ENCODE results near the gene ZNF536.
"Not testable (repeated sequence)": the region's sequence is repeated elsewhere in the genome, so short reads cannot be mapped to it uniquely, and the experiment has no call there.

Gene ZNF536

DNA sequence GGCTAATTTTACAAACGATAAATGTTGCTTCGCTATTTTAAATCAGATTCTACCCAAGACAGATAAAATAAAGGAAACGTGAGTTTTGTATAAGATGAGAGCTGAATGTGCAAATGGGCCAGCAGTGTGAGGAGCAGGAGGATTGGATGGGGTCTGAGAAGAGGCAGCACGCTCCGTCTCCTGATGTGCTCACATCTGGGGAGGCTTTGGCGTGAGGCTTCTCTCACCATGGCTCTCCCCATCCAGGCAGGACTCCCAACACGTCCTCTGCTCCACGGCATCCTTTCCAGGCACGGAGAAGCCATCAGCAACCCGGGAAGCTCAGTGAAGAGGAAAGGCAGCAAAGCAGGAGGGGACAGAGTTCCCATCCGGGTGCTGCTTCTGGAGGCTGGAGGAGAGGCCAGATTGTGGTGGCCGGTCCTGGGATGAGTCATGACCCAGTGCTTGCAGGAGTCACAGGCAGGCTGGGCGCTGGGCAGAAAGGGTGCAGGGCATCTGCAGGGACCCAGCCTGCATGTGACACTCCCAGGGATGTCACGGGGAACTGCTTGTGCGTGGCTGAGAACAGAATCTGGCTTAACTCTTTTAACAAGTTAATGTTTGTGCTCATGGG is 47.5 kb downstream of the ZNF536 start:
- no peak for DNase-seq (ENCODE audit: low spot score)

DNA sequence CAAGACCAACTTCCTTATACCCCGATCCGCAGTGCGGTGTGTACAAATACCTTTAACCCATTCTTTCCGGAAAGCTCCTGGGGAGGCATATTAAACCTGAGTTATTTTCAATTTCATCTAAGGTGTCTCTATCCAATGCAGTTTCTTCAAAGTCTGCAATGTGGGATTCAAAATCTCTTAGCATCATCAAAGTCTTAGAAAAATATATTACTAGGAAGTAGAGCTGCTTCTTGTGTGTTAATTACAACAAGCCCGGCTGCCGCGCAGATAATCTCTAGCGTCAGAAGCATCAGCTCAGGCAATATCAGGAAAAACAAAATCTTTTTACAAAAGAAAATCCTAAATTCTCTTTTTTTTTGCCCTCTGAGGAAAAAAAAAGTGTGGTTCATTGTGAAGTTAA is 48.1 kb downstream of the ZNF536 start:
- DNase-seq (ENCODE audit: low spot score): no peak

DNA sequence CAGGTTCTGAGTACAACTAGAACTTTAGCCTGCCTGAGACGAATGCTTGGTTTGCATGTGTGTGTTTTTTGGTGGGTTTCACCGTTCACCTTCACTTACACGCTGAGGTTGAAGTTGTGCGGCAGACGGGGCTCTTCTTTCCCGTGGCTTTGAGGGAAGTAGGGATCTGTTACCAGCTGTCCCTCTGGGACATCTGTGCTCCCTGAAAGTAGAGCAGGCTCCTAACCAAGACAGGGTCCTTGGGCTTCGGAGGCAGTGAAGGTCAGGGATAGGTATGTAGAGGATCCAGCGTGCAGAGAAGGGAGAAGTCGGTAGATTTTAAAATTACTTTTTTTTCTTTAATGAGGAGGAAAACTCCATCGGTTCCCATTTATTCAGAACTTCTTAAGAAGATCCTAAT is 48.7 kb downstream of the ZNF536 start:
- no peak for DNase-seq (ENCODE audit: low spot score)

DNA sequence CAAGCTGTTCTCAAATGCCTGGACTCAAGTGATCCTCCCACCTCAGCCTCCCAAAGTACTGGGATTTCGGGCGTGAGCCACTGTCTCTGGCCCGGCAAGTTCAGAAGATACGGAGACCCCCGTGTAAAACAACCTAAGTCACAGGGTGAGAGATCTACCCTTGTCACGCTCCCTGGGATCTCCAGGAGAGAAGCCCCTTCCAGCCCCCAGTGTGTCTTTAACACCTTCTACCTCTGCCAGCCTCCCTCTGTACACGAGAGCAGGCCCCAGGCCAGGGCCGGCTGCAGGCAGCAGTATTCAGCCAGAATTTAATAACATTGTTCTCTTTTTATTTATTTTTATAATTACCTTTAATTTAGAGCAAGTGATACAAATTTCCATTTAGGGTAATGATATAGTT is 49.4 kb downstream of the ZNF536 start:
- no peak for DNase-seq (ENCODE audit: low spot score)

DNA sequence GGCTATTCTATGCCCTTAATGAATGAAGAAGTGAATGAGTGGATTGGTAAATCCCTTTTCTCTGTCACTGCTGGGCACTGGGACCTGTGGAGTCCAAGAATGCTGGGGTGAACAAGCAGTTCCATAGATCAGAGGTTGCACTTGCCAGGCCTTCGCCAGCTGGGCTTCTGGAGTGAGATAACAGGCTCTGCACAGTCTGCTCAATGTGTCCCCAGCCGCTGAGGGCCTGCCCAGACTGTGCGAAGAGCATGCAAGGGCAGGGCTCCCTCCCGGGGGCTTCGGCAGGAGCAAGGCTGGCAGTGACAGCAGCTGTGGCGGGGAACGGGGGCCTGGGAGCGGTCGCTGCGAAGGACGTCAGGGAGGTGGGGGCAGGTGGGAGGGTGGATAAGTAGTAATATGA is 51.3 kb downstream of the ZNF536 start:
- DNase-seq (ENCODE audit: low spot score): no peak

DNA sequence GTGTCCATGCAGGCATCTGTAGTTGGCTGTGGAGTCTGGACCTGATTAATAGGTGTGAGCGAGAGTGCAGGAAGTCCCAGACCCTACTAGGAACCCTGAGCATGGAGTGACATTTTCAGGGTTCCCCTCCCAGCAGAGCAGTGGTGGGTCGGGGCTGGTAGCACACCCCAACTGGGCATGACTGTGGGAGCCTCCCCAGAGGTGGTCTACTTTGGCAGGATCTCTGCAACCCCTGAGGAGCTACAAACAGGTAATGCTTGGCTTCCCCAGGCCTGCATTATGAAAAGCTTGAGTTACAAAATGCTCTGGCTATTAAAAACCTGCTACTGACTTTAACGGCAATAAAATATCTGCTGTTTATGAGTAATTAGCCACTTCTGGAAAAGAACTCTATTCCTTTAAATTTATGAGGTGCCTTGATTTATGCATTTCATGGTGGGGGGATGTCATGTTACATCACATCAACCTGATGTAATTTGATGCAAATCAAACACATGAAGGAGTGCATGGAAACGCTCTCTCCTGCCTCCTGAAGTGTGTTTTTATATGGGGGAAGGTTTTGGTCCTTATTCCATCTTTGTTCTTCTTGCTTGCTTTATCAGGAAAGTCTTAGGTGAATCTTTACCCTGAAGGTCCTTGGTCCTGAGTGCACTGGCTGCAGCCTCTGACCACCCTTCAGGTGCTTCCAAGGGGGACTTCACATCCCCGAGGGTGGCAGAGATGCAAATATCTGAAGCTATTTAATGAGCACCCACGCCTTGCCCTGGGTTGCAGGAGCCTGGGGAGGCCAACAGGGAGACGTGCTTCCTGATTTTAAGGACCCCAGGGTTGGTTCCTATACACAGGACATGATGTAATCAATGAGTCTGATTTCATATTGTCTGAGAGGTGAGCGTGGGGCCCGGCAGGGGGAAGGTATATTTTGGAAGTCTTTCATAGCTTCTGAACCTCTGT is 54.0 kb downstream of the ZNF536 start:
- DNase-seq (ENCODE audit: low spot score): no peak

DNA sequence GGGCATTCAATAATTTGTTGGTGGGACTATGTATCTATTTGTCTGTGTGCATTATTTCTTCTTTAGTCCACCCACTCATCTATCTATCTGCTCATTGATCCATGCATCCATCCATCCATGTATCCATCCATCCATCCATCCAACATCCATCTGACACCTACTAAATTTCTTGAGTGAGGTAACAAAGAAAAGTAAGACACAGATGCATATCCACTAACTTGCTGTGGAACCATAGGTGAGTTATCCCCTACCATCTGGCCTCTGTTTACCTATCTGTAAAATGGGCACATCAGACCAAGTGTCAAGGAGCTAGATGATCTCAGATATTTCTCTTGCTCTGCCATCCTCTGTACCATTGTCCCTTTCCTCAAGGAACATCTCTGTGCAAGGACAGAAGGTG is 54.7 kb downstream of the ZNF536 start:
- no peak for DNase-seq (ENCODE audit: low spot score)

DNA sequence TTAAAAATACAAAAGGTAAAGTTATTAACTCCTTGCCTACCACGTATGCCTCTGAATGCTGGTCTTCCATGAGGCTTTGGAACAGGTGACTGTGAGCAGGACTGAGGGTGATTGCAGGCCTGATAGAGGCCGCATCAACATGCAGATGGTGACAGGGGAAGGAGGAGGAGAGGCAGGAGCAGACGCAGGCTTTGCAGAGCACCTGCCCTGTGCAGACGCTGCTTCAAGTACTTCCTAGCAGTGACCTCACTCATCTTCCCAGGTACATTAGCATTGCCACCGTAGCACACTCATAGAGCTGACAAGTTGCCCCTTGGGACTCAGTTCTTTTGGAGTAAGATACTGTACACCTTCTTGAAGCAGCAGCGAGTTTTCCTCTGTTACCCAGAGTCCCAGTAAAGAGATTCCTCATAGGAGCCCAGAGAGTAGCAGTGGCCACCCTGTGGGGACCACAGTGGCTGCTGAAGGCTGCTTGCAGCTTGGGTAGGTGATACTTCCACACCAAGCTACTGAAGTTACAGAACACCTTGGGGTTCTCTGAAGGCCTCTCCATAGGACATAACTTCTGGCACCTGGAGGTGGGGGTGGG is 56.0 kb downstream of the ZNF536 start:
- DNase-seq (ENCODE audit: low spot score): no peak

DNA sequence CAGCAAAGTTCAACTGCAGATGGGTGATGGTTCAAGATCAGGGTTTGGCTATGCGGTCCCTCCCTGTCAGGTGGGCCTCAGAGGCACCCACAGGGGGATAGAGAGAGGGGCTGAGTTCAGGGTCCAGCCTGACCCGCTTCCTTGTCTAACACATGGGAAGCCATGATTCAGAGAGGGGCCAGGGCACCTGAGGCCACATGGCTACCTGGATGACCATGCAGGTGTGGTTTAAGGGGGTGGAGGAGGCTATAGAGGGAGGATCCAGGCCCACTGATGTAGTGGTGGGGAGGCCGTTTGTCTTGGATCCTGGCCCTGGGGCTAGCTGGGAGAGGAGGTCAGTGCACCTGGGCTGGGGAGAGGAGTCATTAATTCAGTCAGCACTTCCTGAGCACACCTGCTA is 56.7 kb downstream of the ZNF536 start:
- no peak for DNase-seq (ENCODE audit: low spot score)

DNA sequence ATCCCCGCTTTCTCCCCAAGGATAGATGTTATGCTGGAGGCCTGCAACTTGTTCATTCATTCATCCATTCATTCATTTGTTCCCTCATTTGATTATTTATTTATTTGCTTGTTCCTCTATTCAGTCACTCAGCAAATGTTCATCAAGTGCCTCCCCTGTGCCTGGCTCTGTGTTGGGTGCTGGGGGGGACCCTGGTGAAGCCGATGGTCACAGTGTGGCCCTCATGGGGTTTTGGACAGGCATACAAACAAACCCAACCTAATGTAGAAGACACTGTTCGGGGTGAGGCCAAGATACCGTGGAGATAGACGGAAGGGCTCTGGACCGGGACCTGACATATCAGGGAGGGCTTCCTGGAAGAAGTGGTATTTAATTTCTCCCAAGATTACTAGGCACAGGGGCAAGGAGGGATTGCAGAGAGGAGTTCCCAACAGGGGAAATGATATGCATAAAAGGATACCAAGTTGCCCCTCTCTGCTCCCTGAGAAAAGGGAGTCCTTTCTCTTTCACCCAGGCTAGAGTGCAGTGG is 58.1 kb downstream of the ZNF536 start:
- no peak for DNase-seq (ENCODE audit: low spot score)

DNA sequence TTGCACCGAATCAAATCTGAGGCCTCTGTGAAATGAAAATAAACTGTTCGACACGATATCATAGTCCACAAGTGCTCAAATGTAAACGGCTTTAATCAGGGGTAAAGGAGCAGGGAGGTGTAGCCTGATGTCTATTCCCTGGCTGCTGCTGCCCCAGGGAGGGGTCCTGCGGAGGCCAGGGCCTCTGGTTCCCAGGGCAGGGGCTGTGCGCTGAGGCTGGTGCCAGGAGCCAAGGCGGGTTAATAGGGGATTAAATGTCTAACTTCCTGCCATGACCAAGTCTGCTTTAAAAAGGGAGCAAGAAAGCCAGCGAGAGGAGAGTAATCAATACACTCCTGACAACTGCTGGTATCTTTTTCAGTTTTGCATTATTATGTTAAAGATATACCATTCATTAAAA is 59.4 kb downstream of the ZNF536 start:
- no peak for DNase-seq (ENCODE audit: low spot score)

DNA sequence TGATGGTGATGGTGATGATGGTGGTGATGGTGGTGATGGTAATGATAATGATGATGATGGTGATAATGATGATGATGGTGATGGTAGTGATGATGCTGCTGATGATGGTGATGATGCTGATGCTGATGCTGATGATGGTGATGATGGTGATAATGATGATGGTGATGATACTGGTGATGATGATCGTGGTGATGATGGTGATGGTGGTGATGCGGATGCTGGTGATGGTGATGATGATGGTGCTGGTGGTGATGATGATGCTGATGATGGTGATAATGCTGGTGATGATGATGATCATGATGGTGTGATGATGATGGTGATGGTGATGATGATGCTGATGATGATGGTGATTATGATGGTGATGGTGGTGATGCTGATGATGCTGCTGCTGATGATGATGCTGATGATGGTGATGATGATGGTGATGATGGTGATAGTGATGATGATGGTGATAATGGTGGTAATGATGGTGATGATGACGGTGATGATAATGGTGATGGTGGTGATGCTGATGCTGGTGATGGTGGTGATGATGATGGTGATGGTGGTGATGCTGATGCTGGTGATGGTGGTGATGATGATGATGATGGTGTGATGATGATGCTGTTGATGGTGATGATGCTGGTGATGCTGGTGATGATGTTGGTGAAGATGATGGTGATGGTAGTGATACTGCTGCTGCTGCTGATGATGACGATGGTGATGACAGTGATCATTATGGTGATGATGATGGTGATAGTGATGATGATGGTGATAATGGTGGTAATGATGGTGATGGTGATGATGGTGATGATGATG is 62.8 kb downstream of the ZNF536 start:
- no peak for DNase-seq (ENCODE audit: low spot score)

DNA sequence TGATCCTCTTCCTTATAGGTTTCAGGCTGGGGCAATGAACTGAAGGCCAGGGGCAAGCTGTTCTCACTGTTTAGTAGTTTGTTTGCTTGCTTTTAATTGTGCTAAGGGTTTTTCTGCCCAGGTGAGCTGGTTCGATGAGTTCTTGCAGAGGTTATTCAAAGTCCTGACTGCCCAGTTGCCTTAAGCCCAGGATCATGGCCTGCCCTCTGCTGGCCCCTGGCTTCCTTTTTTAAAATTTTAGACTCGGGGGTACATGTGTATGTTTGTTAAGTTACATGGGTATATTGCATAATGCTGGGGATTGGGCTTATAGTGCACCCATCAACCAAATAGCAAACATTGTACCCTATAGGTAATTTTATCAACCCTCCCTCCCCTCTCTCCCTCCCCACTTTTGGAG is 65.7 kb downstream of the ZNF536 start:
- DNase-seq (ENCODE audit: low spot score): no peak

DNA sequence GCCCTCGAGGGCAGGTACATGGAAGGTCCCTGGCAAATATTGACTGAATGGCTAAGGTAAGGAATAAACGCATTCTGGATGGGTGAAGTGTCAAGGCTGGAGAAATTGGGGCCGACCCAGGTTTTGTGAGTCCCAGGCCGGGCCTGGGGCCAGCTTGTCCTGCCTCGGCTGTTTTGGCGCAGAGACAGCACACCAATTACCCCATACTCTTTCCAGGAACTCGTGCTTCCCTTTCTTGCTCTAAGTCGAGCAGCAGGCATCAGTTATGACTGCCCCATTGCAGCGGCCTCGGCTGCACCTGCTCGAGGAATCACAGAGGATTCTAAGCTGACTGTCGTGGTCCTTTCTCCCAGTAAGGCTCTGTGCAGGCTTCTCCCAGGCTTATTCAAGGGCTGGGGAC is 67.1 kb downstream of the ZNF536 start:
- DNase-seq (ENCODE audit: low spot score): no peak

DNA sequence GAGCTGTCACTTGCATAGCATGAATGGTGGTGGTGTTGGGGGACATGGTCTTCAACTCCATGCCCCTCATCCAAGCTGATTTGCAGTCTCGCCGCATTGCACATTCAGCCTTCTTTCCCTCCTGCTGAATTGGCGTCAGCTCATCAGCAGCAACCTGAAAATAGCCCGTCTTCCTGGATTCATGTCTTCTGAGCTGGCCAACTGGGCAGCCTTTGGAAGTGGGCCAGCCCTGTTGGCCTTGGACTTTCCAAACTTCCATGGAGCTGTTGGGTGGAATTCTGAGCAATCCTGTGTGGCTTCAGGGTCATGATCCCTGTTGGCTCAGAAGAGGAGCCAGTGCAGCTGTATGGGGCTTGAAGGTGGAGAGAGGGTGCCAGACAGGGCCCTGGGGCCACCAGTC is 68.8 kb downstream of the ZNF536 start:
- no peak for DNase-seq (ENCODE audit: low spot score)

DNA sequence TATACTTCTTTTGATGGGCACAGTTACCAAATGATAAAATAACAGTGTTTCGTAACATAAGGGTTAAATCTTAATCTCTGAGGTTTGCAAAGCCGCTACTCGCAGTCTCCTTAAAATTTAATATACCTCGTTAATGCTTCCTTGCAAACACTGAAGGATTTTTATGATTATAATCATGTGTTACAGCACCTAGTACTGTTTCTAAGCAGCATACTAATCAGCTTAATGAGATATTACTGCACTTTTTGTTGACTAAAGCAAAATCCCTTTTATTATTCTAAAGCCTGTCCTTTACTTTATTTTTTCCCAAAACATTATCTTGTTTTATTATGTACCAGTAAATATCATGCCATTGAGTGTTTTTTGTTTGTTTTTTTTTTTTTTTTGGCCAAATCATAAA is 70.5 kb downstream of the ZNF536 start:
- DNase-seq (ENCODE audit: low spot score): no peak

DNA sequence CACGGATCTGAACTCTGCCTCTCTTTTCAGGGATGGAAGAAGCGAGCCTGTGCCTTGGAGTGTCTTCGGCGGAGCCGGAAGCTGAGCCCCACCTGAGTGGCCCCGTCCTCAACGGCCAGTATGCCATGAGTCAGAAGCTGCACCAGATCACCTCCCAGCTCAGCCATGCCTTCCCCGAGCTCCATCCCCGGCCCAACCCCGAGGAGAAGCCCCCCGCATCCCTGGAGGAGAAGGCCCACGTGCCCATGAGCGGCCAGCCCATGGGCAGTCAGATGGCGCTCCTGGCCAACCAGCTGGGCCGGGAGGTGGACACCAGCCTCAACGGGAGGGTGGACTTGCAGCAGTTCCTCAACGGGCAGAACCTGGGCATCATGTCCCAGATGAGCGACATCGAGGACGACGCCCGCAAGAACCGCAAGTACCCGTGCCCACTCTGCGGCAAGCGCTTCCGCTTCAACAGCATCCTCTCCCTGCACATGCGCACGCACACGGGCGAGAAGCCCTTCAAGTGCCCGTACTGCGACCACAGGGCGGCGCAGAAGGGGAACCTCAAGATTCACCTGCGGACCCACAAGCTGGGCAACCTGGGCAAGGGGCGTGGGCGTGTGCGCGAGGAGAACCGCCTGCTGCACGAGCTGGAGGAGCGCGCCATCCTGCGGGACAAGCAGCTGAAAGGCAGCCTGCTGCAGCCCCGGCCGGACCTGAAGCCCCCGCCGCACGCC is 71.5 kb downstream of the ZNF536 start:
- DNase-seq (ENCODE audit: low spot score): no peak

DNA sequence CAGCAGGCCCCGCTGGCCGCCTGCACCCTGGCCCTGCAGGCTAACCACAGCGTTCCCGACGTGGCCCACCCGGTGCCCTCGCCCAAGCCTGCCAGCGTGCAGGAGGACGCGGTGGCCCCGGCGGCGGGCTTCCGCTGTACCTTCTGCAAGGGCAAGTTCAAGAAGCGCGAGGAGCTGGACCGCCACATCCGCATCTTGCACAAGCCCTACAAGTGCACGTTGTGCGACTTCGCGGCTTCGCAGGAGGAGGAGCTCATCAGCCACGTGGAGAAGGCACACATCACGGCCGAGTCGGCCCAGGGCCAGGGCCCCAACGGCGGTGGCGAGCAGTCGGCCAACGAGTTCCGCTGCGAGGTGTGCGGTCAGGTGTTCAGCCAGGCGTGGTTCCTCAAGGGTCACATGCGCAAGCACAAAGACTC is 72.1 kb downstream of the ZNF536 start:
- no peak for DNase-seq (ENCODE audit: low spot score)

DNA sequence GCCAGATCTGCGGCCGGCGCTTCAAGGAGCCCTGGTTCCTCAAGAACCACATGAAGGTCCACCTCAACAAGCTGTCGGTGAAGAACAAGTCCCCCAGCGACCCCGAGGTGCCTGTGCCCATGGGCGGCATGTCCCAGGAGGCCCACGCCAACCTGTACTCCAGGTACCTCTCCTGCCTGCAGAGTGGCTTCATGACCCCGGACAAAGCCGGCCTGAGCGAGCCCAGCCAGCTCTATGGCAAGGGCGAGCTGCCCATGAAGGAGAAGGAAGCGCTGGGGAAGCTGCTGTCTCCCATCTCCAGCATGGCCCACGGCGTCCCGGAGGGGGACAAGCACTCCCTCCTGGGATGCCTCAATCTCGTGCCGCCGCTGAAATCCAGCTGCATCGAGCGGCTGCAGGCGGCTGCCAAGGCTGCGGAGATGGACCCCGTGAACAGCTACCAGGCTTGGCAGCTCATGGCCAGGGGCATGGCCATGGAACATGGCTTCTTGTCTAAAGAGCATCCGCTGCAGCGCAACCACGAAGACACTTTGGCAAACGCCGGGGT is 72.6 kb downstream of the ZNF536 start:
- no peak for DNase-seq (ENCODE audit: low spot score)

DNA sequence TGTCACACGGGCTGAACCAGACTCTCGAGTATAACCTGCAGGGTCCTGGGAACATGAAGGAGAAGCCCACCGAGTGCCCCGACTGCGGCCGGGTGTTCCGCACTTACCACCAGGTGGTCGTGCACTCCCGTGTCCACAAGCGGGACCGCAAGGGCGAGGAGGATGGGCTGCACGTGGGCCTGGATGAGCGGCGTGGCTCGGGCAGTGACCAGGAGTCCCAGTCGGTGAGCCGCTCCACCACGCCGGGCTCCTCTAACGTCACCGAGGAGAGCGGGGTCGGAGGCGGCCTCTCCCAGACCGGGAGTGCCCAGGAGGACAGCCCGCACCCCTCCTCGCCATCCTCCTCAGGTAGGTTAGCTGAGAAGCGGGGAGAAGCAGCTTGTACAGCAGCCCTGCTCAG is 73.2 kb downstream of the ZNF536 start:
- no peak for DNase-seq (ENCODE audit: low spot score)

DNA sequence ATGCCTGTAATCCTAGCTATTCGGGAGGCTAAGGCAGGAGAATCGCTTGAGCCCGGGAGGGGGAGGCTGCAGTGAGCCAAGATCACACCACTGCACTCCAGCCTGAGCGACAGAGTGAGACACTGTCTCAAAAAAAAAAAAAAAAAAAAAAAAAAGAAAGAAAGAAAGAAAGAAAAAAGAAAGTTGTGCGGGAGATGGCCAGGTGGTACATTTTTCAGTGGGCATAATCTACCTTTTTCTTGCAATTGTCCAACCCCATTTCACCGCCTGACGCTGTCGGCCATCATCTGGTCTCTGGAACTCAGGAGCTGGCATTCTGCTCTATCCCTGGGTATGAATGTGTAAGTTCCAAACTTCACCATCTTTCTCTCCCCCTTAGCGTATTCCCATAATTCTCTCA is 73.9 kb downstream of the ZNF536 start:
- not testable (repeated sequence) for DNase-seq (ENCODE audit: low spot score)

Measured in activated CD4-positive, alpha-beta T cell treated with anti-CD3 and anti-CD28 coated beads, Interleukin-2, Interleukin-4, amounts not matched to agents 100 ng/mL and 50 ng/mL, durations not matched to agents 16 hours and 8 hours (primary cell).